Activated CD4-positive, alpha-beta T cell treated with anti-CD3 and anti-CD28 coated beads for 48 hours (primary cell): ENCODE results near the gene ZNF366.

Source experiments
- DNase-seq: peaks from one replicate; pipeline ENCODE4 v3.0.0-alpha.2; 2020

The ZNF366 gene

GRCh38 chr5:72463449-72464052 lies 43.7 kb downstream of the ZNF366 start:
- DNase-seq: no peak

- DNase-seq: no peak
Observed at GRCh38 chr5:72460413-72460812, 46.8 kb downstream of the ZNF366 start.

DNA sequence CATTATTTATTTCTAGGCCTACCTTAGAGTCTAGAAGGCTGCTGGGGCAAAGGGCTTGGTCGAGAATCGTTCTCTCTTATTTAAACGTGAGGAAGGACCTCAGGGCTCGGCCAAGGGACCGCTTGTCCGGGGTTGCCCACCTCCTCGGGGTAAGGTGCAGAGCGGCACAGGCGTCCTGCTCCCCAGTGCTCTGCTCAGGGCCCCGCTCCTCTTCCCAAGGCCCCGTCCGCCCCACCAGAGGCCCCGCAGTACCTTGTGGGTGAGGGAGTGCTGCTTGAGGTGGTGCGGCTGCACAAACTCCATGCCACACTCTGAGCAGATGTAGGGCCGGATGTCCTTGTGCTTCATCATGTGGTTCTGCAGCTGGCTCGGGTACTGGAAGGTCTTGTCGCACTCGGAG lies 47.3 kb downstream of the ZNF366 start:
- DNase-seq: no peak

DNA sequence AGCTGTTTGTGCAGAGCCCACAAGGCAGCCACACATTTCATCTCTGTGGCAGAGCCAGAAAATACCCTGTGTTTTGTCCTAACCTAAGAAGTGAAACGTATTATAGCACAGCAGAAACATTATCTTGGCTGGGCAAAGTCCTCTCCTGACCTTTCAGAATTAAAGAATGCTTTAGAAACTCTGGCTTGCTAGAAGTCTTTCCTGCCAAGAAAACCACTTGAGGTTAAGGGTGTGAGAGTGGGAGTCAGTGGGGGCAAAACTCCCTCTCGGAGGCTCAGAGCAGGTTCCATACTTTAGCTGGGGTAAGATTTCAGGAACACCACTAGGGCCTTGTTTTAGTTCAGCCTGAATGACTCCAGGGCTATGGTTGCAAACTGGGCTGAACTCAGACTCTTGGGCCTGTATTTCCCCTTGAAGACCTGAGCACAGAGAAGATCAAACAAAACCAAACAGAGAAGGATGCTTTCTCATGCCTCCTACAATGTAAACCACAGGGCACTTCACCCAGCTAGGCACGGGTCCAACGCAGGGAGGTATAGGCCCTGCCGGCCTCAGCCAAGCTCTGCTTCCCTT lies 48.0 kb downstream of the ZNF366 start:
- DNase-seq: no peak

DNA sequence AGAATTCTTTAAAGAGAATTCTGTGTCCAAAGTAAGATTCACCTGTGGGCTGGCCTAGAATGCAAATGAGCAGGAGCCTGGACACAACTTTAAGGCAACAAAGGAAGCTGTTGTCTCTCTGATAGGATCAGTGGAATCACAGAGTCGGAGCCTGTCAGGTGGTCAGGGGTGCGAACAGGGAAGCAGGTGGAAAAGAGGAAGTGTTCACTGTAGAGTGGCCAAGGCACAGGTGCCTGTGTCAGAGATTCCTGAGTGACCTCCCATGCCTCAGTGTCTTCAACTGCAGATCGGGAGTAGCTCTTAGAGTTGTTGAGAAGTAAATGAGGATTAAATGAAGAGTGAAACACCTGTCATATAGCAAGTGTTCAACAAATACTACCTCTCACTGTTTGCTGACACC lies 48.8 kb downstream of the ZNF366 start:
- DNase-seq: no peak

GRCh38 chr5:72457491-72457890 lies 49.7 kb downstream of the ZNF366 start:
- DNase-seq: no peak

GRCh38 chr5:72456391-72457074 lies 50.7 kb downstream of the ZNF366 start:
- DNase-seq: no peak

GRCh38 chr5:72455476-72455875 lies 51.7 kb downstream of the ZNF366 start:
- DNase-seq: no peak

DNA sequence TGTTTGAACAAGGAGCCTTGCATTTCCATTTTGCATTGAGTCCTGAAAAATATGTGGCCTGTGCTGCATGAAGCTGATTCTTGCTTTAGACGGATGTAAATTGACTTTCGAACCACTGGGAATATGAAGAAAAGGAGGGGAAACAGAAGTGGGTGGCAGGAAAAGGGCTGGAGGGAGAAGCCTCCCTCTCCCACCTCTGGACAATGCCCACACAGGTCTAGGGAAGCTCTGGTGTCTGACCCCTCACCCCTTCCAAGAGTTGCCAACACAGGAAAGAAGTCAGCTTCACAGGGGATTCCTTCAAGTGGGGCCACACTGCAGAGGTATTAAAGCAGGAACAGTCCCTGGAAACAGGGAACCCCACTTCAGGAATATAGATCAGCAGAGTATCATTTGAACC lies 52.2 kb downstream of the ZNF366 start:
- DNase-seq: no peak

GRCh38 chr5:72453246-72453775 lies 53.9 kb downstream of the ZNF366 start:
- DNase-seq: no peak

- DNase-seq: no peak
Observed at GRCh38 chr5:72452515-72453245, 54.5 kb downstream of the ZNF366 start.

GRCh38 chr5:72451741-72452505 lies 55.3 kb downstream of the ZNF366 start:
- no peak for DNase-seq

GRCh38 chr5:72448368-72448767 lies 58.8 kb downstream of the ZNF366 start:
- DNase-seq: no peak

GRCh38 chr5:72447751-72448150 lies 59.5 kb downstream of the ZNF366 start:
- DNase-seq: no peak

DNA sequence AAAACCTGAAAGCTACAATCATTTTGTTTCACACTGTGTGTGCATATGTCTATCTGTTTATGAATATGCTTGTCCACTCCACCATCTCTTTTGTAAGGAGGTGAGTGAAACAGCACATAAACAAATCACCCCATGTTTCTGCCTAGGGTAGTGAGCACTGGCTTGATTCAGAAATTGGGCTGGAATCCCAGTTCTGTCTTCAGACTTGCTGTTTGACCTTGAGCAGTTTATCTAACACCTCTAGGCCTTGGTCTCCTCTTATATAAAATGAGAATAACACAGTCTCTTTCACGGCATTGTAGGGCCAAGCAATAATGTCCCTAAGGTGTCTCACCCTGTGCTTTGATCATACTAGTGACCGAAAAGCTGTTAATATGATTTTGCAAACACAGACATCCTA lies 61.2 kb downstream of the ZNF366 start:
- DNase-seq: no peak

- no peak for DNase-seq
Observed at GRCh38 chr5:72443883-72444282, 63.3 kb downstream of the ZNF366 start.

DNA sequence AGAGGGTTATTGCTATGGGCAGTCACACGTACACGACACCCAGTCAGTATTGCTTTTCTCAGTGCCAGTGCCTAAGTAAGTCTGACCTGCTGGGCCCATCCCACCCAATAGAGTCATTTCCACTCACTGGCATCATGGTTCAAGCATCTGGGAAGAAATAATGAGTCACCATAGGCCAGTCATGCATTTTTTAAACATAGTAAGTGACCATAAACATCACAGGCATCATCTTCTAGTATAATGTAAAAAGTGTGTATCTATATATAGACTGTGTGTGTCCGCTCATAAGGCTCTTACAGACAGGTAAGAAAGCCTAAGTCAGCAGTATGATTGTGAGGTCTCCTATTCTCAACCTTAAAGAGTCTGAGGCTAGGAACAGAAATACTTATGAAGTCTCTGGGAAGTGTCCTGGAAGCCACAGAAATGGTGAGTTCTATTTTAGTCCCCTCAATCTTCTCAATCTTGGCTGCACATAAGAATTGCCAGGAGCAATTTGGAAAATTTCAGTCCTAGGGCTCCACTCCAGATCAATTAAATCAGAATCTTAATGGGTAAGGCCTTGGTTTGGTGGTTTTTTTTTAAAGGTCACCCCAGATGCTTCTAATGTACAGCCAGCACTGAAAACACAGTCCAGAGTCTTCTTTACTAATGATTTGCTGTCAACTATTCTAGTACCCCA lies 65.2 kb downstream of the ZNF366 start:
- DNase-seq: no peak

GRCh38 chr5:72441094-72441723 lies 66.0 kb downstream of the ZNF366 start:
- DNase-seq: no peak

DNA sequence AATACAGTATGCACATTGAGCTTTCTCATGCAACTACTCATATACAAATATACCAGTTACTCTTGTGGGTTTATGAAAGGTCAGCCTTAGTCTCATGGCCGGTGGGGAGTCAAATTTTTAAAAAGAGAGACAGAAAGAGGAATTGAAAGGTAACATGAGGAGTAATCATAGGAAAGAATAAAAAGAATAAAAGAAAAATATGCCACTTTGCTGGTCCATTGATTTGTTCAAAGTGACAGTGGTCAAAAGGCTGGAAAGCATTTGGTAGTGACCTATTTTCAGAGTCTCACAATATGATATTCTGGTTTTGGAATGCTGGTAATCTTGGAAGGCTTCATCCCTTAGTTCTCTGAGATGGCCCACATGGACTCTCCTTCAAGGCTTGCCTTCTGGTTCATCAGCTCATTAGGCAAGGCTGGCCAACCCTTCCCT lies 67.0 kb downstream of the ZNF366 start:
- DNase-seq: no peak

DNA sequence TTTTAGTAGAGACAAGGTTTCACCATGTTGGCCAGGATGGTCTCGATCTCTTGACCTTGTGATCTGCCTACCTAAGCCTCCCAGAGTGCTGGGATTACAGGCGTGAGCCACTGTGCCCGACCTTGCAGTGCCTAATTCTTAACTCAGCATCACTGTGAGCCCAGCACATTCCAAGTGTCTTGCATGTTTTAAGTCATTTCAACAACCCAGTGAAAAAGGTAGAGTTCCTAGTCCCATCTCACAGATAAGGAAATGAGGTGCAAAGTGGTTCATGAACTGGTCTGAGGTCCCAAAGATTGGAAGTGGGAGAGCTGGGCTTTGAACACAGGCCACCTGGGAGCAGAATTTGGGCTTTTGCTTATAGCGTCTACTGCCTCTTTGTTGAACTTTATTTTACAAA lies 68.0 kb downstream of the ZNF366 start:
- DNase-seq: no peak

GRCh38 chr5:72438141-72438540 lies 69.1 kb downstream of the ZNF366 start:
- no peak for DNase-seq
